DOHH2 (cell line): Measurements from ENCODE around the gene CEMIP2.

Source experiments
- EZH2phosphoT487 ChIP-seq: fragments of 200-600 bp; sonication (generic); IDR thresholded peaks from 2 replicates; pipeline ENCODE4 v1.6.1; 2017; ENCODE audit warnings: borderline replicate concordance, mild to moderate bottlenecking, antibody characterized with exemption, low read length, moderate library complexity, mixed read lengths
- TF ChIP-seq, protein P1 (sequence below): fragments of 200-600 bp; sonication (generic); IDR thresholded peaks from one replicate; pipeline ENCODE4 v1.5.1; 2014; ENCODE audit warnings: antibody characterized with exemption, mild to moderate bottlenecking, low read depth, low read length; ENCODE audit not compliant: poor library complexity, severe bottlenecking

DNA sequence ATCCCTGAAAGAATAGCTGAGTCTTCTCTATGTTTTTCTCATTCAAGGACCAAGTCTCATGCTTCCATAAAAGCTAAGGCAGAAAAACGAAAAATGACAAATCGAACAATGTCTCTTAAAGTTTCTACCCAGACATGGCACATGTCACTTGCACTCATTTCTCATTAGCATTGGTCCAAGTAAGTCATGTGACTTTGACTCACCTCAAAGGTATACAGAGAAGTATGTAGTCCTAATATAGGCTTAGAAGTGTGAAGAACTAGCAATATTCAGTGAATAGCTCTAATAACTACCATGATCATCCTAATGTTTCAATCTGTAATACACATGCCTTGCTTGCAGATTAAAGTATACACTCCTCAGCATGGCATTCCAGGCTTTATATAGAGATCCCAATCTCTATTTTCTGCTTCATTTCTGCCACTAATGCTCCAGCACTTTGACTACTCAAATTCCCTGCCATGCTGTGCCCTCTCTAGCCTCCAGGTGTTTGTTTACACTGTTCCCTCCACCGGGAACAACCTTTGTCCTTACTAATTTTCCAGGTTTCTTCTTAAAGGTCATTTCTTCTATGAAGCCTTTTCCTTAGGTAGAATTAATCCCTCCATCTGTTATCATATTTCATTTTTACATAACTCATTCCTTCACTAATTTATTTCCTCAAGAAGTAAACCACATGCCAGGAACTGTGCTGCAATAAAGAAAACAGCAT, 98.9 kb downstream of the CEMIP2 start:
- TF ChIP-seq, protein P1, sequence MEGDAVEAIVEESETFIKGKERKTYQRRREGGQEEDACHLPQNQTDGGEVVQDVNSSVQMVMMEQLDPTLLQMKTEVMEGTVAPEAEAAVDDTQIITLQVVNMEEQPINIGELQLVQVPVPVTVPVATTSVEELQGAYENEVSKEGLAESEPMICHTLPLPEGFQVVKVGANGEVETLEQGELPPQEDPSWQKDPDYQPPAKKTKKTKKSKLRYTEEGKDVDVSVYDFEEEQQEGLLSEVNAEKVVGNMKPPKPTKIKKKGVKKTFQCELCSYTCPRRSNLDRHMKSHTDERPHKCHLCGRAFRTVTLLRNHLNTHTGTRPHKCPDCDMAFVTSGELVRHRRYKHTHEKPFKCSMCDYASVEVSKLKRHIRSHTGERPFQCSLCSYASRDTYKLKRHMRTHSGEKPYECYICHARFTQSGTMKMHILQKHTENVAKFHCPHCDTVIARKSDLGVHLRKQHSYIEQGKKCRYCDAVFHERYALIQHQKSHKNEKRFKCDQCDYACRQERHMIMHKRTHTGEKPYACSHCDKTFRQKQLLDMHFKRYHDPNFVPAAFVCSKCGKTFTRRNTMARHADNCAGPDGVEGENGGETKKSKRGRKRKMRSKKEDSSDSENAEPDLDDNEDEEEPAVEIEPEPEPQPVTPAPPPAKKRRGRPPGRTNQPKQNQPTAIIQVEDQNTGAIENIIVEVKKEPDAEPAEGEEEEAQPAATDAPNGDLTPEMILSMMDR = no peak
- no peak for TF ChIP-seq EZH2phosphoT487
